HG02884 (cell line): Measurements from ENCODE around the gene IFT81.
"Not testable (repeated sequence)": the region's sequence is repeated elsewhere in the genome, so short reads cannot be mapped to it uniquely, and the experiment has no call there.

Experiments
- ATAC-seq: cut with Tn5 transposase; IDR thresholded peaks from one replicate; pipeline ENCODE4 v1.9.1; 2021; ENCODE audit warnings: mild to moderate bottlenecking, moderate library complexity; ENCODE audit not compliant: unreplicated experiment

Gene IFT81

GRCh38 chr12:110108309-110109036, 15.7 kb upstream of the IFT81 start:
- no peak for ATAC-seq

- ATAC-seq = no peak
These were observed 14.9 kb upstream of the IFT81 start for GRCh38 chr12:110109037-110109836.

GRCh38 chr12:110109837-110110535, 14.2 kb upstream of the IFT81 start:
- ATAC-seq = no peak

GRCh38 chr12:110111476-110112334, 12.5 kb upstream of the IFT81 start:
- no peak for ATAC-seq

- no peak for ATAC-seq
These were observed 11.9 kb upstream of the IFT81 start for GRCh38 chr12:110112335-110112660.

GRCh38 chr12:110114528-110114937, 9.6 kb upstream of the IFT81 start:
- ATAC-seq = no peak

- ATAC-seq = no peak
These were observed 8.5 kb upstream of the IFT81 start for GRCh38 chr12:110115675-110116074.

GRCh38 chr12:110116623-110117022, 7.5 kb upstream of the IFT81 start:
- no peak for ATAC-seq

GRCh38 chr12:110117210-110117609, 6.9 kb upstream of the IFT81 start:
- not testable (repeated sequence) for ATAC-seq

- no peak for ATAC-seq
These were observed 6.0 kb upstream of the IFT81 start for GRCh38 chr12:110117956-110118685.

GRCh38 chr12:110122929-110123328, 1.2 kb upstream of the IFT81 start:
- ATAC-seq = no peak

- no peak for ATAC-seq
These were observed 263 bp upstream of the IFT81 start for GRCh38 chr12:110123919-110124268.

GRCh38 chr12:110126557-110126956, 2.4 kb downstream of the IFT81 start:
- ATAC-seq = no peak

GRCh38 chr12:110134691-110135411, 10.7 kb downstream of the IFT81 start:
- ATAC-seq = no peak

GRCh38 chr12:110135806-110136205, 11.6 kb downstream of the IFT81 start:
- ATAC-seq = no peak

GRCh38 chr12:110137786-110138185, 13.6 kb downstream of the IFT81 start:
- no peak for ATAC-seq

GRCh38 chr12:110141389-110141788, 17.2 kb downstream of the IFT81 start:
- no peak for ATAC-seq

- no peak for ATAC-seq
These were observed 22.8 kb downstream of the IFT81 start for GRCh38 chr12:110146986-110147385.

- ATAC-seq = no peak
These were observed 25.0 kb downstream of the IFT81 start for GRCh38 chr12:110149086-110149660.
